ENCODE measurements around the gene DIP2B. TPM values are rescaled to one million over a fixed set of nuclear protein-coding genes. Genes with fewer than 3 reads are reported as not detected.

The DIP2B gene
- total and polyA plus RNA-seq, 2 of the 13 experiments (the other 11 are each of a cell fraction or from before 2014, with no cell fraction given): 32.1 to 35.8 TPM

DNA sequence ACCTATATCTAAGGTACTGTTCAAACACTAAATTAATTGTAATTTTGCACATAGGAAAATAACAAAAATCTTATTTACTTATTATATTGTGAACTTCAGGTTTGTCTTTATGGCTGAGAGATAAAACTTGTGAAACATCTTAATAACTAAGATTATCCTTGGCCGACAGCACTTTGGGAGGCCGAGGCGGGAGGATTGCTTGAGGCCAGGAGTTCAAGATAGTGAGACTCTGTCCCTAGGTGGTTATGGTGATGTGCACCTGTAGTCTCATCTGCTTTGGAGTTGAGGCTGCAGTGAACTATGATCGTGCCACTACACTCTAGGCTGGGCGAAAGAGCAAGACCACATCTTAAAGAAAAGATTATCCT lies 22.6 kb downstream of the DIP2B start (continued):
- TF ChIP-seq ZMYM3 (CRISPR knock-in tag; IDR thresholded peaks at IDR 0.05) (peak; percentile 83), POGZ (CRISPR knock-in tag; IDR thresholded peaks at IDR 0.05) (peak; percentile 18; the same call in 1 of the 2 replicates), SIX4 (CRISPR knock-in tag; IDR thresholded peaks at IDR 0.05) (0 out of 2 replicates have a peak, but pooled peaks have one; percentile 1), RAD21 (CRISPR knock-in tag; IDR thresholded peaks at IDR 0.05) (0 out of 2 replicates have a peak, but pooled peaks have one; percentile 4), GATAD2A (CRISPR knock-in tag; IDR thresholded peaks at IDR 0.05) (peak; percentile 11; the same call in 1 of the 2 replicates), KDM1A (CRISPR knock-in tag; IDR thresholded peaks at IDR 0.05) (0 out of 2 replicates have a peak, but pooled peaks have one; percentile 25), ZNF337 (CRISPR knock-in tag; IDR thresholded peaks at IDR 0.05; ENCODE audit: borderline replicate concordance, low read depth) (0 out of 2 replicates have a peak, but pooled peaks have one; percentile 19), NCOR1 (IDR thresholded peaks at IDR 0.05; ENCODE audit: borderline replicate concordance, low read length) (0 out of 2 replicates have a peak, but pooled peaks have one; percentile 4), BRCA1 (CRISPR knock-in tag; IDR thresholded peaks at IDR 0.05) (no peak), ZNF788 (CRISPR knock-in tag; IDR thresholded peaks at IDR 0.05; ENCODE audit: borderline replicate concordance) (0 out of 2 replicates have a peak, but pooled peaks have one; percentile 0)
- TF ChIP-seq, protein P1, sequence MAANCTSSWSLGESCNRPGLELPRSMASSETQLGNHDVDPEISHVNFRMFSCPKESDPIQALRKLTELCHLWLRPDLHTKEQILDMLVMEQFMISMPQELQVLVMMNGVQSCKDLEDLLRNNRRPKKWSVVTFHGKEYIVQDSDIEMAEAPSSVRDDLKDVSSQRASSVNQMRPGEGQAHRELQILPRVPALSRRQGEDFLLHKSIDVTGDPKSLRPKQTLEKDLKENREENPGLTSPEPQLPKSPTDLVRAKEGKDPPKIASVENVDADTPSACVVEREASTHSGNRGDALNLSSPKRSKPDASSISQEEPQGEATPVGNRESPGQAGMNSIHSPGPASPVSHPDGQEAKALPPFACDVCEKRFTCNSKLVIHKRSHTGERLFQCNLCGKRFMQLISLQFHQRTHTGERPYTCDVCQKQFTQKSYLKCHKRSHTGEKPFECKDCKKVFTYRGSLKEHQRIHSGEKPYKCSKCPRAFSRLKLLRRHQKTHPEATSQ (CRISPR knock-in tag; IDR thresholded peaks at IDR 0.05; ENCODE audit: borderline replicate concordance): 0 out of 2 replicates have a peak, but pooled peaks have one; percentile 26
- TF ChIP-seq, protein P2, sequence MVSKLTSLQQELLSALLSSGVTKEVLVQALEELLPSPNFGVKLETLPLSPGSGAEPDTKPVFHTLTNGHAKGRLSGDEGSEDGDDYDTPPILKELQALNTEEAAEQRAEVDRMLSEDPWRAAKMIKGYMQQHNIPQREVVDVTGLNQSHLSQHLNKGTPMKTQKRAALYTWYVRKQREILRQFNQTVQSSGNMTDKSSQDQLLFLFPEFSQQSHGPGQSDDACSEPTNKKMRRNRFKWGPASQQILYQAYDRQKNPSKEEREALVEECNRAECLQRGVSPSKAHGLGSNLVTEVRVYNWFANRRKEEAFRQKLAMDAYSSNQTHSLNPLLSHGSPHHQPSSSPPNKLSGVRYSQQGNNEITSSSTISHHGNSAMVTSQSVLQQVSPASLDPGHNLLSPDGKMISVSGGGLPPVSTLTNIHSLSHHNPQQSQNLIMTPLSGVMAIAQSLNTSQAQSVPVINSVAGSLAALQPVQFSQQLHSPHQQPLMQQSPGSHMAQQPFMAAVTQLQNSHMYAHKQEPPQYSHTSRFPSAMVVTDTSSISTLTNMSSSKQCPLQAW (CRISPR knock-in tag; IDR thresholded peaks at IDR 0.05): peak; percentile 21; the same call in 1 of the 2 replicates
- TF ChIP-seq, protein P3, sequence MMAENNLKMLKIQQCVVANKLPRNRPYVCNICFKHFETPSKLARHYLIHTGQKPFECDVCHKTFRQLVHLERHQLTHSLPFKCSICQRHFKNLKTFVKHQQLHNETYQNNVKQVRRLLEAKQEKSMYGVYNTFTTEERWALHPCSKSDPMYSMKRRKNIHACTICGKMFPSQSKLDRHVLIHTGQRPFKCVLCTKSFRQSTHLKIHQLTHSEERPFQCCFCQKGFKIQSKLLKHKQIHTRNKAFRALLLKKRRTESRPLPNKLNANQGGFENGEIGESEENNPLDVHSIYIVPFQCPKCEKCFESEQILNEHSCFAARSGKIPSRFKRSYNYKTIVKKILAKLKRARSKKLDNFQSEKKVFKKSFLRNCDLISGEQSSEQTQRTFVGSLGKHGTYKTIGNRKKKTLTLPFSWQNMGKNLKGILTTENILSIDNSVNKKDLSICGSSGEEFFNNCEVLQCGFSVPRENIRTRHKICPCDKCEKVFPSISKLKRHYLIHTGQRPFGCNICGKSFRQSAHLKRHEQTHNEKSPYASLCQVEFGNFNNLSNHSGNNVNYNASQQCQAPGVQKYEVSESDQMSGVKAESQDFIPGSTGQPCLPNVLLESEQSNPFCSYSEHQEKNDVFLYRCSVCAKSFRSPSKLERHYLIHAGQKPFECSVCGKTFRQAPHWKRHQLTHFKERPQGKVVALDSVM (CRISPR knock-in tag; IDR thresholded peaks at IDR 0.05): peak; percentile 100
- TF ChIP-seq, protein P4, sequence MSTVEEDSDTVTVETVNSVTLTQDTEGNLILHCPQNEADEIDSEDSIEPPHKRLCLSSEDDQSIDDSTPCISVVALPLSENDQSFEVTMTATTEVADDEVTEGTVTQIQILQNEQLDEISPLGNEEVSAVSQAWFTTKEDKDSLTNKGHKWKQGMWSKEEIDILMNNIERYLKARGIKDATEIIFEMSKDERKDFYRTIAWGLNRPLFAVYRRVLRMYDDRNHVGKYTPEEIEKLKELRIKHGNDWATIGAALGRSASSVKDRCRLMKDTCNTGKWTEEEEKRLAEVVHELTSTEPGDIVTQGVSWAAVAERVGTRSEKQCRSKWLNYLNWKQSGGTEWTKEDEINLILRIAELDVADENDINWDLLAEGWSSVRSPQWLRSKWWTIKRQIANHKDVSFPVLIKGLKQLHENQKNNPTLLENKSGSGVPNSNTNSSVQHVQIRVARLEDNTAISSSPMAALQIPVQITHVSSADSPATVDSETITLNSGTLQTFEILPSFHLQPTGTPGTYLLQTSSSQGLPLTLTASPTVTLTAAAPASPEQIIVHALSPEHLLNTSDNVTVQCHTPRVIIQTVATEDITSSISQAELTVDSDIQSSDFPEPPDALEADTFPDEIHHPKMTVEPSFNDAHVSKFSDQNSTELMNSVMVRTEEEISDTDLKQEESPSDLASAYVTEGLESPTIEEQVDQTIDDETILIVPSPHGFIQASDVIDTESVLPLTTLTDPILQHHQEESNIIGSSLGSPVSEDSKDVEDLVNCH (CRISPR knock-in tag; IDR thresholded peaks at IDR 0.05): no peak
- TF ChIP-seq, protein P5, sequence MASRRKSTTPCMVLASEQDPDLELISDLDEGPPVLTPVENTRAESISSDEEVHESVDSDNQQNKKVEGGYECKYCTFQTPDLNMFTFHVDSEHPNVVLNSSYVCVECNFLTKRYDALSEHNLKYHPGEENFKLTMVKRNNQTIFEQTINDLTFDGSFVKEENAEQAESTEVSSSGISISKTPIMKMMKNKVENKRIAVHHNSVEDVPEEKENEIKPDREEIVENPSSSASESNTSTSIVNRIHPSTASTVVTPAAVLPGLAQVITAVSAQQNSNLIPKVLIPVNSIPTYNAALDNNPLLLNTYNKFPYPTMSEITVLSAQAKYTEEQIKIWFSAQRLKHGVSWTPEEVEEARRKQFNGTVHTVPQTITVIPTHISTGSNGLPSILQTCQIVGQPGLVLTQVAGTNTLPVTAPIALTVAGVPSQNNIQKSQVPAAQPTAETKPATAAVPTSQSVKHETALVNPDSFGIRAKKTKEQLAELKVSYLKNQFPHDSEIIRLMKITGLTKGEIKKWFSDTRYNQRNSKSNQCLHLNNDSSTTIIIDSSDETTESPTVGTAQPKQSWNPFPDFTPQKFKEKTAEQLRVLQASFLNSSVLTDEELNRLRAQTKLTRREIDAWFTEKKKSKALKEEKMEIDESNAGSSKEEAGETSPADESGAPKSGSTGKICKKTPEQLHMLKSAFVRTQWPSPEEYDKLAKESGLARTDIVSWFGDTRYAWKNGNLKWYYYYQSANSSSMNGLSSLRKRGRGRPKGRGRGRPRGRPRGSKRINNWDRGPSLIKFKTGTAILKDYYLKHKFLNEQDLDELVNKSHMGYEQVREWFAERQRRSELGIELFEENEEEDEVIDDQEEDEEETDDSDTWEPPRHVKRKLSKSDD (CRISPR knock-in tag; IDR thresholded peaks at IDR 0.05; ENCODE audit: low read depth): no peak
- TF ChIP-seq, protein P6, sequence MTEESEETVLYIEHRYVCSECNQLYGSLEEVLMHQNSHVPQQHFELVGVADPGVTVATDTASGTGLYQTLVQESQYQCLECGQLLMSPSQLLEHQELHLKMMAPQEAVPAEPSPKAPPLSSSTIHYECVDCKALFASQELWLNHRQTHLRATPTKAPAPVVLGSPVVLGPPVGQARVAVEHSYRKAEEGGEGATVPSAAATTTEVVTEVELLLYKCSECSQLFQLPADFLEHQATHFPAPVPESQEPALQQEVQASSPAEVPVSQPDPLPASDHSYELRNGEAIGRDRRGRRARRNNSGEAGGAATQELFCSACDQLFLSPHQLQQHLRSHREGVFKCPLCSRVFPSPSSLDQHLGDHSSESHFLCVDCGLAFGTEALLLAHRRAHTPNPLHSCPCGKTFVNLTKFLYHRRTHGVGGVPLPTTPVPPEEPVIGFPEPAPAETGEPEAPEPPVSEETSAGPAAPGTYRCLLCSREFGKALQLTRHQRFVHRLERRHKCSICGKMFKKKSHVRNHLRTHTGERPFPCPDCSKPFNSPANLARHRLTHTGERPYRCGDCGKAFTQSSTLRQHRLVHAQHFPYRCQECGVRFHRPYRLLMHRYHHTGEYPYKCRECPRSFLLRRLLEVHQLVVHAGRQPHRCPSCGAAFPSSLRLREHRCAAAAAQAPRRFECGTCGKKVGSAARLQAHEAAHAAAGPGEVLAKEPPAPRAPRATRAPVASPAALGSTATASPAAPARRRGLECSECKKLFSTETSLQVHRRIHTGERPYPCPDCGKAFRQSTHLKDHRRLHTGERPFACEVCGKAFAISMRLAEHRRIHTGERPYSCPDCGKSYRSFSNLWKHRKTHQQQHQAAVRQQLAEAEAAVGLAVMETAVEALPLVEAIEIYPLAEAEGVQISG (CRISPR knock-in tag; IDR thresholded peaks at IDR 0.05): 0 out of 2 replicates have a peak, but pooled peaks have one; percentile 29
